ENCODE results near the gene GALNT13.

Gene GALNT13

DNA sequence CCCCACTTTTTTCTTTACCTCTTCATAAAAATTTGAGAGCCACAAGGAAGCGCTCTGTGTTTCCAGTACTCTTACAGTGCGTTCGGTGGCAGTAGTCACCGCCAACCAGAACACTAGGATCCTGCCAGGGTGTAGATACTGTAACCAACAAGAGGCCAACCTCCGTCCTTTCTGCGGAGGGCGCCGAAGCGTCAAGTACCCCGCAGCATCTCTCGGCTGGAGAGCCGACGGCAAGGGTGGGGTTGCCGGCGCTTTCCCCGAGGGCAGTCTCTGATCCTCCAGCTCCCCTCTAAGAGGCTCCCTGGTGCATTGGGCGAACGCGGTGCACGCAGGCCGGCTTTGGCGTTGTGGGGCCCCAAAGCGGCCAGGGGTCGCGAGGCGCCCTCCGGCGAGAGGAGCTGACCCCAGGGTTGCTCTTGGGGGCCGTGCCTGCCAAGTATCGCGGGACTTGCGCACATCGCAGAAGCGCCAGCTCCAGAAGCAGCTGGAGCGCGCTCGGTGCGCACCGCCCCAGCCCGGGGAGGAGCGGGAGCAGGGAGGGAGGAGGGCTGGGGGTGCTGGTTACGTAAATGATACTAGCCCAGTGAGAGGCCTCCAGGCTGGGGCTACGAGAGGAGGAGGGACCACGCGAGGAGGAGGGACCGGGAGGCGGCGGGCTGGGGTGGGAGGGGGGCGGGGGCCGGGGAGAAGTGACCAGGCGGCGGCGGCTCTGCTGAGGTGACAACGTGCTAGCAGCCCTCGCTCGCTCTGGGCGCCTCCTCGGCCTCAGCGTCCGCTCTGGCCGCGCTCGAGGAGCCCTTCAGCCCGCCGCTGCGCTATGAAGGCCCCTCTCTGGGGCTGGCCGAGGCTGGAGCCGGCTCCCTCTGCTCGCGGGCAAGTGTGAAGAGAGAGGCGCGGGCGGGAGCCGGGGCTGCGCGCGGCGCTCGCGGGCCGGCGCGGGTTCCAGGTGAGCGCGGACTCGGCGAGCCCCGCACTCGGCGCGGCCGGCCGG lies at the start of gene GALNT13:
GALNT13 (plus strand) TSS at position 692 of the 991 bp plus-strand sequence.
- DNase-seq = no peak

DNA sequence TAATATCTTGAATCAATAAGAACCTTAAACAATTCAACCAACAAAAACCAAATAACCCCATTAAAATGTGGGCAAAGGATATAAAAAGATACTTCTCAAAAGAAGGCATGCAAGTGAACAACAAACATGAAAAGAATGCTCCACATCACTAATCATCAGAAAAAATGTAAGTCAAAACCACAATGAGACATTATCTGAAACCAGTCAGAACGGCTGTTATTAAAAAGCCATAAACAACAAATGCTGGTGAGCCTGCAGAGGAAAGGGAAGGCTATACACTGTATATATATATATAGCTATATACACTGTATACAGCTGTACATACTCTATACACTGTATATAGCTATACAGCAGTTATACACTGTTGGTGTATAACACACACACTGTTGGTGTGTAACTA lies 47.8 kb upstream of the GALNT13 start:
- no peak for DNase-seq

DNA sequence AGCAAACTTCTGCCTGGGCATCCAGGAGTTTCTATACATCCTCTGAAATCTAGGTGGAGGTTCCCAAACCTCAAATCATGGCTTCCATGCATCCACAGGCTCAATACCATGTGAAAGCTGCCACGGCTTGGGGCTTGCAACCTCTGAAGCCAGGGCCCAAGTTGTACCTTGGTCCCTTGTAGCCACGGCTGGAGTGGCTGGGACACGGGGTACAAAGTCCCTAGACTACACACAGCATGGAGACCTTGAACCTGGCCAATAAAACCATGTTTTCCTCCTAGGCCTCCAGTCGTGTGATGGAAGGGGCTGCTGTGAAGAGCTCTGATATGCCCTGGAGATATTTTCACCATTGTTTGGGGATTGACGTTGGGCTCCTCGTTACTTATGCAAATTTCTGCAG lies 43.4 kb upstream of the GALNT13 start:
- DNase-seq = no peak

DNA sequence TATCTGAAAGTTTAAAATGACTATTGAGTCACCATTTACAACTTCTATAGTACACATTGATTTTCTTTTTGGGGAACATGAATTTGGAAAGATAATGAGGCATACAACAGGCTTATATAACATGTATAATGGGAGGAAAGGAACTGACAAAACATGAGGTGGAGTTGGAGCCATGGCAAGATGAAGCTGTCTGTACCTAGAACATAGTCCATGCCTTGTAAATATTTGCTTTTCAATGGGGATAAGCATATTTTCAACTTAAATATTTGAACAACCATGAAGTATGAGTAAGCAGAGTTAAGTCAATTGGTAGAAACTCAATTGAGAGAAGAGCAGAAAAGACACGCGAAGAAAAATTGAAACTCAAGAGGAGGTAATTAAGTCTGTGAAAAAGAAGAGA lies 37.1 kb upstream of the GALNT13 start:
- no peak for DNase-seq

DNA sequence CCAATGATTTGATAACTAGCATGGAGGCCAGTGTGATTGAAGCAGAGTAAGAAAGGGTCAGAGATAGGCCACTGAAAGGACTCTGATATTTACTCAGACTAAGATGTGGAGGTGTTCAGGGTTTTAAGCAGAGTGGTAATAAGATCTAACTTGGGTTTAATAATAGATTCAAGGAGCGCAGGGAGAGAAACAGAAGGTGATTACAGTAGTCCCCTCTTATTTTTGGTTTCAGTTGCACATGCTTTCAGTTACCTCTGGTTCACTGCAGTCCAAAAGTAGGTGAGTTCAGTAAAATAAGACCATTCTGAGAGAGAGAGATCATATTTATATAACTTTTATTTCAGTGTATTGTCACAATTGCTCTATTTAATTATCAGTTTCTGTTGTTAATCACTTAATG lies 13.5 kb upstream of the GALNT13 start:
- no peak for DNase-seq

DNA sequence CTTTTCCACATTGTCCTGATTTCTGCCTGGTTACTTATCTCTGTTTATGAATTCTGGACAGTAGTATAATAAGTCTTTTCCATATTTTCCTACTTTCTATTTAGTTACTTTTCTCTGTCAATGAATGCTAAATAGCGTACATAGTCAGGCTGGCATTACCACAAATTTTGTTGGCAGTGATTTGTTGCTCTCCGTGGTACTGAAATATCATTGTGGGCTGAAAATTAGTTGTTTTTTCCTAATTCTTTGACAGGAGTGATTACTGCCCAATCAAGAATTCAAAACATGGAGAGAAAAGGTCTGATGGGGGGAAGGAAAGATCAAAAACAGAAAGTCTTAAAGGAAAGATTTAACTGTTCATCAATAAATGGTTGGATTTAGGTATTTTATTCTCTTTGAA lies 7.7 kb upstream of the GALNT13 start:
- DNase-seq = no peak

DNA sequence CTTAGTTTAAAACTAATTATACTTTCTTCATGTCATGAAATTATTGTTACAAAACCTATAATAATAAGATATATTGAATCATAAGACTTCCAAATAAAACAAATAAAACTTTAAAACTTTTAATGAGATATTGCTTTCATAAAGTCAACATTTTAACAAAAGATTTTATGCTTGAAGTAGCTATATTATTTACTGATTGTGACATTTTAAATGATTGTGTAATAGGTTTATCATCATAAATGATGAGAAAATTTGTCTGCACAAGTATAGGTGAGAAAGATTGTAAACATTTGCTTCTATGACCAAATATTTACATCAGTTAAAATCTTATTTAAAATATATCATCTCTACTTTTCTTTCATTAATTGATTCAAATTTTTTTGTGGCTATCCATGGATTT lies 5.1 kb upstream of the GALNT13 start:
- no peak for DNase-seq

DNA sequence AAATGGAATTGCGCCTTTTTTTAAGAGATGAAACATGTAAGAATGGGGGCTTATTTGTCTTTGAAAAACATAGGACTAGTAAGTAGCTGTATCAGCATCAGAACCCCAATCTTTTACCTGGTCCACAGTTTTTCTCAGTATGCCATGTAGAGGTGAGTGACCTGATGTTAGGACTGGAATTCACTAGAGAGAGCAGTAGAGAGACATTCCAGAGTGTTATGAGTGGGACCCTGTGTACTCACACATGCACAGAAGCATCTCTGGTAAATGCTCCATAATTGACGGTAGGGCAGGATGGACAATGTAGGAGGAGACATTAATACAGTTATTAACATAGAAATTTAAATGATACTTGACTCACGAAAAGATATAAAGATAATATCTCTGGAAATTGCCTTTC lies 1.4 kb upstream of the GALNT13 start:
- no peak for DNase-seq

DNA sequence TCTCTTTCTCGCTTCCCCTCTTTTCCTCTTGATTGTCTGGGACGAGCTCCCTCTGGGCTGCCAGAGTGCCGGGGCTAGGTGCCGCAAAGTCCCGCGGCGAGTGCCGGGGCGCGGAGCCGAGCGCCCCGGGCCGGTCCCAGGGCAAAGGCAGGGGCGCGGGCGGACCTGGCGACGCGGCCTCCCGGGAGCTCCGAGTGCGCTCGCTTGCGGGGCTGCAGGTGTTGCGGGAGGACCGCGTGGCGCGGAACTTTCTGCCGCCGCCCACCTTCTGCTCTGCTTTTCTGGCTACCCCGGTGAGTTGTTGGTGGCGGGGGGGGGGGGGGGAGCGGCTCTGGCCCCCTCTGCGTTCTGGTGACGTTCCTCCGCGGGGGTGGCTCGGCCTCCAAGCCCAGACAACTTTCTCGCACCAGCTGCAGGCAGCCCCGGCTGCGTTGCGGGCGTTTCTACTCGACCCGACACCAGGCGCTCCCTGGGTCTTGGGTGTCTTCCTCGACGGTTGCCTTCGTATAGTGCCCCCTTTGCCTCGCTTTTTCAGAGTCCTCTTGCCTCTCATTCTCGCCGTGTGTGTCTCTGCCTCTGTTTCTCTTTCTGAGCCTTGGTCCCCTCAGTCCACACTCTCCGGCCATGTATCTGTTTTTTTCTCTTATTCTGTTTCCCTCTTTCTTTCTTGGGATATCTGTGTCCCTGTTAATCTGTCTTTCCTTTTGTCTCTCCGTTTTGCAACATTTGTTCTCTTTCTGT lies 759 bp downstream of the GALNT13 start:
- no peak for DNase-seq

DNA sequence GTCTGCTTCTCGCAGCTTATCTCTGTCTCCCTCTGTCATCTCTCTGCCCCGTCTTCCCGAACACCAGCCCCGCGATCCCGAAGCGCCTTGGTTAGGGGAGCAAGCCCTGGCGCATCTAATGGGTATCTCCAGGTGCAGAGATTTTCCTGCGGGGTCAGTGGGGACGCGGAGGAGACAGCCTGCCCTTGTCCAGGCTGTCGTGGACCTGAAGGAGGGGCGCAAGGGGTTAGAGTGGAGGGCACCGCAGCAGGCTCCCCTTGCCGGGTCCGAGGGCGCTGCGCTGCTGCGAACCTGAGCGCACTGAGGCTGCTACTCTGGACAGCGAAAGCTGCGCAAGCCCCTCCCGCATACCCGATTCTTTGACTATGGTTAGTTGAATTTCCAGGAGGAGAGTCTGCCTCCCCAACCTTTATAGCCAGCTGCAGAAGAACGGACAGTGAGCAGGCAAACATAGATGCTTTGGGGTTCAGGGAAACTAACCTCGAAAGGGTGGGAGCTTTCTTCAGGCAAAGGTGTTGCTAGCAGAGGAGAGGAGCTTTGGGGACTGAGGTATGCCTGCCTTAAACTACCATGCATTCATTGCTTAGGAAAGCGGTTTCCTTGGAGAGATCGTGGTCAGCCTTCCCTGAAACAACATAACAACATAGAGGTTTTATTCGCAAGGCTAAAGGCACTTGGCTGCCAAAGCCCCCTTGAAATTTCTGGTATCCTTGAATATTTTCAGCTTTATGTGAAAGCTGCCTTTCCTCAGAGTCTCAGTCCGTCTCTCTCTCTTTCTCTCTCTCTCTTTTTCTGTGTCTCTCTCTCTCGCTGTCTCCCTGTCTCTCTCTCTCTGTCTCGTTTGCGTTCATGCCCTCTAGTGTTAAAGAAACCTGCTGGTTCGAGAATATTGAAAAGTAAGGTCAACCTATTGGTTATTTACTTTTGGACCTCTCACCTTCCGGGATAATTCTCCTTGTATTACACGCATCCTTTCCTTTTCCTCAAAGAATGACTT lies 1.6 kb downstream of the GALNT13 start:
- DNase-seq = no peak

DNA sequence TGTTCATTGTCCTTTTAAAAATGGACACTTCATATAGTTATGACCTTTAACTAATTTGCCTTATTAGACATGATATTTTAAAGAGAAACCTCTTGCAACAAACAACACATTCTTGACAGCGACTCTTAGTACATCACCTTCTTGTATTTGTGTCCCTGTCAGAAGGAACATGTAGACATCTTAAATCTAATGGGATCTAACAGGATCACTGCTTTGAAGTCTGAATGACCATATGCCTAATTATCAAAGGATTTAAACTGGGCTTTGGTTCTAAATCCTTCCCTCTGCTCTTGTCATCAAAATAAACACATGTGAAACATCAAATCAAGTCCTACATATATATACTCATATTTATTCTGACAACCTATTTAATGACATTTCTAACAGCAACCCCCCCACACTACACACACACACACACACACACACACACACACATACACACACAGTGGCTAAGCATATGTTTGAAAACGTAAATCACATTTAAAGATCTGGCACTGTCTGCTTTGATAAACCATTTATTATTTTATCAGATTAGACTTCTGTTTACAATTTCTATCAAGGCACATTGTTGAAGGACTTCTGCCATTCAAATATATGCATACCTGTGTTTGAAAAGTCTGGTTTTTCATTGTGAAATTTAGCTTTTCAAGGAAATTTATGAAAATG lies 4.2 kb downstream of the GALNT13 start:
- DNase-seq = no peak

DNA sequence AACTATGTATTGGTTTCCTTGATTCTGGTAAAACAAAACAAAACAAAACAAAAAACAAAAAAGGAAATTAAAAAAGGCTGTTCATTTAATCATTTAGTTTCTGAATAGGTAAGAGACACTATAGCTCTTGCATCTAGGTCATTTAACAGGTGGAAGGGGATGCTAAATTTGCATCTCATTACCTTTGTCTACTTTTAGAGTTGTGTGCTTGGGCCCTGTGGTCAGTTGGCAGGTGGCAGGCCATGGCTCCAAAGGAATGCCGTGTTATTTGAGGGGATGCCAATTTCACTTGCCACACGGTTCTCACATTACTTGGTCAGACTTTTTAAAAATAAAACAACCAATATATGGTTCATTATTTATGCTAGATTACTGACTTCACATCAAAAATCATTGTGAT lies 9.2 kb downstream of the GALNT13 start:
- DNase-seq = no peak

DNA sequence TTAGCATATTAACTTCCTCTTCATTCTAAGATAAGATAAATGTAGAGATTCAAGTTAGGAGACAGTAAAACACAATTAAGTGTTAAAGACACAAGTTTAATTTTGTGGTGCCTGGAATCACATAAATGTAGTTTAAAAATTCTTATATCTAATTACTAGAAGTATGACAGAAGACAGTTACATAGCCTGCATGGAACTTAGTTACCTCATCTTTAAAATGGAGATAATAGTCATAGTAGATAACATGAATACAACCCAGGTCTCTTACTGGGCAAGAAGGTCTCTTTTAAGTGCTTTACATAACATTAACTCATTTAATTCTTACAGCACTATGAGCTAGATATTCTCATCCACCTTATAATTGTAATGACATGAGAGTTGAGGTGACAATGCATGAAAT lies 15.1 kb downstream of the GALNT13 start:
- DNase-seq = no peak

DNA sequence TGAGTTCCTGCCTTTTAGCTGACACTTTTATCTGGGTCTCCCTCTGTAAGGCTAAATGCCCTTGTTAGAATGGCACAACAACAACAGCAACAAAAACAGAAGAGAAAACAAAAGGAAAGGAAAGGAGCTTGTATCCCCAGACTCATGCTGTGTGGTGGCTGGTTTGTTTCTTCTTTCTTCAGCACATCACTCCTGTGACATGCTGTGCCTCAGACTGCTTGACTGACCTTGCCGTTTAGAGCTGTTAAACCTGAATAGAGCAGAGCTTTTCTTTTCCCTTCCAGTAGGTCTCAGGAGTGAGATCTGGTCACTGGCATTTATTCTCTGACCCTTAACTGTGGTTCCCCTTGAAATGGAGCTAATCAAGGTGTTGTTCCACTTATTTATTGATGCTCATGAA lies 18.9 kb downstream of the GALNT13 start:
- DNase-seq = no peak

DNA sequence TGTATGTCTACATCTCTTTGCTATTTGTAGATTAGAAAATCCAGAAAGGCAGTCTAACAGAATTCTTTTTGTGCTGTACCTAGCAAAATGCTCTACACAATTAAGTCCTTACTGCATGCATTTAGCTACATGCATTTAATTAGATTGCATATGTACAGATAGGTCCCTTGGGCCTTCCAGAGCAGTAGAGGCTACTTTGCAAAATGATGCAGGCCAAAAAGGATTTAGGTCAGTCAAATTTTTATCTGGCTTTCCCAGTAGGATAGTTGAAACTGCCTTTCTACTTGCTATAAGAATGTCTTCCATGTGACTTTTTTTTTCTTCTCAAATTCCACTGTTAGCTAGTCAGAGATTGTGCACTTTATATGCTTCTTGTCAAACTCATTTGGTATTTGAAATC lies 19.3 kb downstream of the GALNT13 start:
- DNase-seq = no peak

DNA sequence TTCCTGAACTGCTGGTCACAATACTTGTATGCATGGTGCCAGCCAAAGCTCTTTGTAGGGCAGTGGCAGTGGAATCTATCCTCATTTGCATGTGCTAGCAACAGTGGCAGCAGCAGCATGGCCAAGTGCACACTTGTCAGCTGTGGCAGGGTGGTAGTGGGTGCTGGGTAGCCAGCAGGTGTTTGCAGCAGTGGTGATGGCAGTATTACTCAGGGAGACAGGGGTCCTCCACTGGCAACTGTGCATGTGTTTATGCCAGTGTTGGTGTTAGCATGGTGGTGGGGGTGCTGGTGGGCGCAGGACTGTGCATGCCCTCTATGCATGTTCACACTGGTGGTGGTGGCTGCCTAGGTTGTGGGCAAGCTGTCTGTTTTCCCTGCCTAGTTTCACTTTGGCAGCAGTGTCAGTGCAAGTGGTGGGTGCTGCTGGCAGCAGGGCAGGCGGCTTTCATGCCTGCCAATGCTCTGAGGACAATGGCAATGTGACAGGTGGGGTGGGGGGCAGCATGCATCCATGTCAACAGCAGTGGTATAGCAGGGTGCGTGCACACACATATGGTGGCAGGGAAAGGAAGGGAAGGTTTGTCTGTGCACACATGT lies 41.2 kb downstream of the GALNT13 start:
- no peak for DNase-seq

DNA sequence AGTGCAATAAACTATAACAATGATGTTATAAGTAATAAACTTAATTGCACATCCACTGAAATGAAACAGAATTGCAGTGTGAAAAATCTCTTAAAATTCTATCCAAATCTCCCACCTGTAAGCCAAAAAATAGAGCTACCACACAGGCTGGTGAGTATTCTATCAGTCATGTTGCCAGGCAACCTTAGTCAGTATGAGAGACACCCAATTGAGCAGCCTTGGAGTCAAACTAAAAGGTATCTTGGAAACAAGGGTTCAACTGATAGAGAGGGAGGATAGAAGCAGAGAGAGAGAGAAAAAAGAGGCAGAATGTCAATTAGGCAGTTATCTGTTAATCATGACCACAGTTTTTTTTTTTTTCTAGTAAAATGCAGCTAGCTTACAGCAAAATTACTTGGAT lies 45.8 kb downstream of the GALNT13 start:
- no peak for DNase-seq

DNA sequence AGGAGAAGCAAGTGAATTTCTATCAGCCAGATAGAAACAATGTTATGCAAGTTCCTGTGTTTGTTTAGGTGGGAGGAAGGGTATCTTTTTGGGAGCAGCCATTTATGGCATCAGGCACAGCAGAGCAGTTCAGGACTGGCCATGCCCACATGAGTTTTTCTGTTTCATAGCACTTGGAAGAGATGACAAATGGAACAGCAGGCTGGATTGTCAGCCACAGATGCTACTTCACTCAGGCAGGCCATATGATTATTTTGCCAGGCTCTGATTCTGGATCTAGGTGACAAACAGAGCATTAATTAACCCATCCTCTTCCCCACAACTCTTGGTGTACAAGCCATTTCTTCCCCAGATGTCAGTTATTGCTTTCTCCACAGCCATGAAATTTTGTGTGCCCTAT lies 63.8 kb downstream of the GALNT13 start:
- DNase-seq = no peak

DNA sequence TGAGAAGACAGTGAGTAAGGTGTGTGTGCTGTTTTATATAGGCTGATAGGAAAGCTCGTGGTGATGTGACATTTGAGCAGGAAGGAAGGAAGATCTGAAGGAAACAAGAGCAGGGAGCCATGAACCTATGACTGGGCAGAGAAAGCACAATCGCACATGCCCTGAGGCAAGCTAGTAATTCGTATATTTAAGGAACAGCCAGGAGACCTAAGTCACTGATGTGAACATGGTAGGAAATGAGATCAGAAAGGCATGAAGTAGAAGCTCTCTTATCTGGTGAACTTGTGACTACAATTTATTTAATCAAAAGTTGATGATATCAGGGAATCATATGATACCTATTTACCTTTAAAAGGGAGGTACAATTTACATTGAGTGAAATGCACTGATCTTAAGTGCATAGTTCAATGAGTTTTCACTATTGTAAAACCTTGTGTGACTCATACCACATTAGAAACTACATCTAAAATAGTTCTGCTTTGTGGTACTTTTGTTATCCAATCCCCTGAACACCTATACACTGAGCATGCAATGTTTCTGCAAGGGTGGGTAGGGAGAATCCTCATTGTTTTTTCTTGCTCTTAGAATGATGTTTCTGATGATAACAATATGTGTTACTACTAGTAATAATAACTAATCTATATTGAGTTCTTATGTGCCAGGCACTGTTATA lies 67.5 kb downstream of the GALNT13 start:
- no peak for DNase-seq

DNA sequence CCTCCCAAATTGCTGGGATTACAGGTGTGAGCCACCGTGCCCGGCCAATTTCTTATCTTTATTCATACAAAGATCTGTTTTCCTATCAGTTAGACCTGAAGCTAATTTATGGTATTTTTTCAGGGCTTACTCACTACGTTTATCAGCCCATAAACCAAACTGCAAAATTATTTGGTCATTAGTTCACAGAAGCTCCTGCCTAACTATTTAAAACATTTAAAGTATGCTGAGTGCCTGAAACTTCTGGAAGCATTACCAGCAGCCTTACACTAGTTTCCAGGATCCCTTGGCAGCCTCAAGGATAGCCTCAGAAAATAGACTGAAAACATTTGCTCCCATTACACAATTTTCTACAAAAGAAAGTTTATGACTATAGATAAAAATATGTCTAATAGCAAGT lies 68.8 kb downstream of the GALNT13 start:
- no peak for DNase-seq

DNA sequence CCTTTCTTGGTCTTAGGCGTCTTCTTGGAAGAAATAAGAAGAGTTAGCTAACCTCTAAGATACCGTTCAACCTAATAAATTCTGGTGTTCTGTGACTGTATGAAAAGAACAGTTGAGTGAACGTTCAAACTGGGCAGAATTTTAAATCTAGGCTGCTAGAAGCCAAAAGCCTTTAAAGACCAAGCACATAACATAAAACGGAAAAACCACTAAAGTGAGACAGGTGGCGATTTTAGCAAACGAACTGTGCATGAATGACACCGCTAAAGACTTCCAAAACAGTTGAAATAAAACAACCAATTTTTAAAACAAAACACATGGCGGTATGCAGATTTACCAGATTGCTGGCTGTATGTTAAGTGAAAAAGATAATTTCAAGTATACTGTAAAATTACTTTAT lies 73.1 kb downstream of the GALNT13 start:
- no peak for DNase-seq

Data from activated CD8-positive, alpha-beta memory T cell treated with anti-CD3 and anti-CD28 coated beads, Interleukin-2, amount 50 U/mL, for 48 hours (primary cell).